BLaER1 treated with 17β-estradiol and CSF1 and Interleukin-3, amounts not matched to agents 10 nM and 100 nM (cell line): ENCODE results near the gene ACP4.
"Not testable (repeated sequence)": the region's sequence is repeated elsewhere in the genome, so short reads cannot be mapped to it uniquely, and the experiment has no call there.

Experiments
- H3K27ac ChIP-seq, 11 experiments: shearing (Covaris generic); formaldehyde crosslinking; 2 replicates each; pipeline ENCODE4 v1.8.1; 2022
- H3K27me3 ChIP-seq, 11 experiments: shearing (Covaris generic); formaldehyde crosslinking; 2 replicates each; pipeline ENCODE4 v1.8.1; 2022
- H3K36me3 ChIP-seq, 11 experiments: shearing (Covaris generic); formaldehyde crosslinking; 2 replicates each; pipeline ENCODE4 v1.8.1; 2022
- H3K4me1 ChIP-seq, 10 experiments: shearing (Covaris generic); formaldehyde crosslinking; 2 replicates each; pipeline ENCODE4 v1.8.1; 2022
- H3K4me2 ChIP-seq, 11 experiments: shearing (Covaris generic); formaldehyde crosslinking; 2 replicates each; pipeline ENCODE4 v1.8.1; 2022
- H3K4me3 ChIP-seq, 10 experiments: shearing (Covaris generic); formaldehyde crosslinking; 2 replicates each; pipeline ENCODE4 v1.8.1; 2022
- H3K9ac ChIP-seq, 11 experiments: shearing (Covaris generic); formaldehyde crosslinking; 2 replicates each; pipeline ENCODE4 v1.8.1; 2022
- H3K9me3 ChIP-seq, 11 experiments: shearing (Covaris generic); formaldehyde crosslinking; replicated peaks in 1 of 11; 2 replicates each; pipeline ENCODE4 v1.8.1; 2022
- H4K20me1 ChIP-seq, 11 experiments: shearing (Covaris generic); formaldehyde crosslinking; 2 replicates each; pipeline ENCODE4 v1.8.1; 2022
- Cebpa-rat ChIP-seq, 11 experiments: shearing (Covaris generic); IDR thresholded peaks; 2 replicates each; pipeline ENCODE4 v1.8.1; 2022

The ACP4 gene

DNA sequence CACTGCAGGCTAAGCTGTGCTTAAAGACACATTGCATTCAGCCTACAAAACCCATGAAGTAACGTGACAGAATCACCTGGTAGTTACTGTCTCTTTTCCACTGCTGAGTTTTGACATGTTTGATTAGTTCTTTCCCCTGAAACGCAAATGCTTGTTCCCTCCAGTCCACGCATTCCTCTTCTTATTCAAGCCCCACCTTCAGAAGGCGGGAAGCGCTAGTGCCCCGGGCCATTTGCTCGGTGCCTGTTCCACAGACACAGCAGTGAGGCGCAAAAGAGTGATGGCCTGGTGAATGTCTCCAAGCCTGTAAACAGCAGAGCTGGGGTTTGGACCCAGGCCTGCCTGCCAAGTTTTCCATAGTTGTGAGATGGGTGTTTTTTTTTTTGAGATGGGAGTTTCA, 10.9 kb downstream of the ACP4 start:
- peaks cover 0 to 78% (median 76%) of the 10 kb centered on the region in 11 experiments; a peak in 19 of 22 replicates for H4K20me1 ChIP-seq
- H3K36me3 ChIP-seq = peaks cover 53 to 76% (median 69%) of the 10 kb centered on the region in 11 experiments
- no peaks in the 10 kb centered on the region for H3K9me3 ChIP-seq
- peak overlapping the region in 1 of 10 experiments; percentile 42; a peak in 1 of 20 replicates for H3K4me3 ChIP-seq
- no peaks in the 10 kb centered on the region for H3K27me3 ChIP-seq
- peak overlapping the region in 9 of 11 experiments; percentile 1 to 42 (median 31); a peak in 8 of 22 replicates for H3K9ac ChIP-seq
- TF ChIP-seq Cebpa-rat (IDR thresholded peaks at IDR 0.05) = no peak
- H3K27ac ChIP-seq = no peak overlapping the region
- H3K4me2 ChIP-seq = peak overlapping the region in 8 of 11 experiments; percentile 8 to 96 (median 44); a peak in 12 of 22 replicates
- H3K4me1 ChIP-seq = peaks cover 26 to 77% (median 64%) of the 10 kb centered on the region in 10 experiments

DNA sequence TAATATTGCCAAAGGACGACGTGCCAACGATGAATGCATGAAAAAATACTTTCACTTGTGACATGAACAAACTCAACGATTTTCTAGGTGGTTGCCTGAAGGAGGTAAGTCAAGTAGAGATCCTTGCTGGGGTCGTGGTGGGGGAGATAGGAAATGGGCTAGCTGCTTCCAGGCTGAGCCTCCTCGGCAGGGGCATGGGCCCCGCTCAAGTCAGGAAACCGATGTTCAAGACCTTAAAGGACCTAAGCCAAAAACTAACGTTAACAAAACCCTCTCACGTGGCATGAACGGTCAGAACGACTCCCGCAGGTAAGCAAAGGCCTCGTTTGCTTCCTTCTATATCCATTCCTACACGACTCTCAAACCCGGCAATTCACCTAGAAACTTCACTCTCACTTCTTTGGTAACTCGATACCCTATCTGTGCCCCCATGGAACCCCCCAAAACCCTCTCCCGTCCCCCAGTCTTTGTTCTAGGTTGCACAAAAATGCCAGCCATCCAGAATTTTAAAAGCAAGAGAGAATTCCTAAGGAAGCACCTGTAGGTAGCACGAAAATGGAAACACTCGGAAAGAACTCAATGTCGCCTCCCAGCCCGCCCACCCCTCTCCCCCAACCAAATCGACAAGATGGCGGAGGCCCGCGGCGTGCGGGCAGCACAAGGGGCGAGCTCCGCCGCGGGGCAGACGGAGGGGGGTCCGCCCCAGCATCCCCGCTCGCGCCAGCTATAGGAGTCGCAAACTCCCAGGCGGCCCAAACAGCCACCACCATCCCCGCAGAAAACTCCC, 13.6 kb downstream of the ACP4 start:
- H3K9ac ChIP-seq = peak overlapping the region; percentile 93 to 100 (median 97)
- H3K27ac ChIP-seq = peak overlapping the region; percentile 94 to 100 (median 98)
- H3K4me2 ChIP-seq = peak overlapping the region; percentile 81 to 100 (median 96)
- peak overlapping the region; percentile 73 to 98 (median 90) for H3K4me3 ChIP-seq
- H3K36me3 ChIP-seq = peaks cover 31 to 48% (median 42%) of the 10 kb centered on the region in 11 experiments
- no peaks in the 10 kb centered on the region for H3K27me3 ChIP-seq
- no peak for TF ChIP-seq Cebpa-rat (IDR thresholded peaks at IDR 0.05)
- H4K20me1 ChIP-seq = peaks cover 0 to 51% (median 48%) of the 10 kb centered on the region in 11 experiments; a peak in 18 of 22 replicates
- H3K4me1 ChIP-seq = peaks cover 26 to 52% (median 45%) of the 10 kb centered on the region in 10 experiments
- H3K9me3 ChIP-seq = no peaks in the 10 kb centered on the region

DNA sequence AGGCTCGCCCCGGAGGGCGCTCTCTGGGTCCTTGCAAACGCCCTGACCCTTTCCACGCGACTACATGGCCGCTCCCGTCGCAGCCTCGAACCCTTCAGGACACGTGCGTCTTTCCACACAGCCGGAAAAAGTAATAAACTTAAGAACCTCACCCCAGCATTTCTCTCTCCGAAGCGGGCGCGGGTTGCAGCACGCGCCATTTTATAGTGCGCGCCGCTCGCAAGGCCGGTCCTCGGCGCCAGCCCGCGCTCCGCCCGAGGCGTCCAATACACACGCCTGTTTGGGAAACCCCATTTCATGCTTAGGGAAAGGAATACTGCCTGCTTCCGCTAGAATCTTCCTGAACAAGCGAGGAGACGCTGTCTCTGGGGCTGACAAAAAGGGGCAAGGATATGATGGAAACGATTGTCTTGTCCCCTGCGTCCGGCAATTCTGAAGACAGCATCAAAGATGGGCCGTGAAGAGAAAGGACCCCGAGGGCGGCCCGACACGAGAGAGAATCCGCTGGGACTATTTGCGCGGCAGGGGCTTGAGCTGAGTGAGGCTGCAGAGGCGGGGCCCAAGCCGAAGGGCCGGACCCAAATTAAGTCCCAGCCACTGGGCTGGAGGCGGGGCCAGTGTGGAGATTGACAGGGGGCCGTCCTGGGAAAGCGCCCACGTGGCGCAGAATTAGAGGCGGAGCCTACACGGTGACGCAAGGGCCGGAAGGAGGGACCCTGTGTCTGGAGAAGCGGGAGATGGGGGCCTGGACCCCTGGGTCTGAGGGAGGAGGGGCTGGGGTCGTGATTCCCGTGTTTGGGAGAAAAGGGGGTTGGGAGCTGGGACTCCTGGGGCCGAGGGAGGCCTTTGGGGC, 14.4 kb downstream of the ACP4 start:
- peak overlapping the region; percentile 94 to 100 (median 98) for H3K27ac ChIP-seq
- H3K27me3 ChIP-seq = no peaks in the 10 kb centered on the region
- H3K4me3 ChIP-seq = peak overlapping the region; percentile 73 to 98 (median 90)
- peak overlapping the region; percentile 63 to 100 (median 77) for H3K4me2 ChIP-seq
- peak overlapping the region; percentile 93 to 100 (median 97) for H3K9ac ChIP-seq
- peaks cover 26 to 47% (median 39%) of the 10 kb centered on the region in 10 experiments for H3K4me1 ChIP-seq
- peak in 4 of 11 experiments; percentile 16 to 57 (median 42); a peak in 5 of 22 replicates for TF ChIP-seq Cebpa-rat (IDR thresholded peaks at IDR 0.05)
- H4K20me1 ChIP-seq = peaks cover 0 to 43% (median 40%) of the 10 kb centered on the region in 11 experiments; a peak in 18 of 22 replicates
- no peaks in the 10 kb centered on the region for H3K9me3 ChIP-seq
- H3K36me3 ChIP-seq = peaks cover 24 to 40% (median 34%) of the 10 kb centered on the region in 11 experiments

DNA sequence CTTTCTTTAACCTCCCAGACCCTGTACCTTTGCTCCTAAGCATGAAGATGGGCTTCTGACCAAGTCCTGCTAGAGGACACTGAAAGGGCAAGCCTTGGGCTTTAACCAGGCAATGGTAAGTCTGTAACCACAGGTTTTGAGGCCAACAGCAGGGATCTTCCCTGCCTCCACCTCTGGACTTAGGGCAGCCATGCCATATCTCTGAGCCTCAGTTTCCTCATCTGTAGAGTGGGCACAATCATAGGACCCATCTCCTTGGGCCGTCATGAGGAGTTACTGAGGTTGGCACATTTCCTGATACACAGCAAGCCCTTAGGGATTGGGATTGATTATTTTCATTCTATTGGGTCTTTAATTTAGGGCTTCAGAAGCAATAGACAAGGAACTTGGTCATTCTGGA, 18.6 kb downstream of the ACP4 start:
- H3K4me2 ChIP-seq = no peak overlapping the region
- no peak for TF ChIP-seq Cebpa-rat (IDR thresholded peaks at IDR 0.05)

DNA sequence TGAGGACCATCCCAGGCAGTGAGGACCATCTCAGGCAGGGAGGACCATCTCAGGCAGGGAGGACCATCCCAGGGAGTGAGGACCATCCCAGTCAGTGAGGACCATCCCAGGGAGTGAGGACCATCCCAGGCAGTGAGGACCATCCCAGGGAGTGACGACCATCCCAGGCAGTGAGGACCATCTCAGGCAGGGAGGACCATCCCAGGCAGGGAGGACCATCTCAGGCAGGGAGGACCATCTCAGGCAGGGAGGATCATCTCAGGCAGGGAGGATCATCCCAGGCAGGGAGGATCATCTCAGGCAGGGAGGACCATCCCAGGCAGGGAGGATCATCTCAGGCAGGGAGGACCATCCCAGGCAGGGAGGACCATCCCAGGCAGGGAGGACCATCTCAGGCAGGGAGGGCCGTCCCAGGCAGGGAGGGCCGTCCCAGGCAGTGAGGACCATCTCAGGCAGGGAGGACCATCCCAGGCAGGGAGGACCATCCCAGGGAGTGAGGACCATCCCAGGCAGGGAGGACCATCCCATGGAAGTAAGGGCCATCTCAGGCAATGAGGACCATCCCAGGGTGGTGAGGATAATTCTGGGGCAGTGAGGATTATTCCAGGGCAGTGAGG, 21.5 kb downstream of the ACP4 start:
- H3K9me3 ChIP-seq, H3K9ac ChIP-seq, H3K4me1 ChIP-seq, H3K27me3 ChIP-seq, H3K4me2 ChIP-seq, H4K20me1 ChIP-seq, H3K4me3 ChIP-seq, H3K27ac ChIP-seq, H3K36me3 ChIP-seq: not testable (repeated sequence)

More for the DNA sequence above, 18.6 kb downstream of the ACP4 start:
- Histone ChIP-seq H3K4me1 (peaks cover 6 to 9% (median 8%) of the 10 kb centered on the region in 10 experiments; a peak in 15 of 20 replicates), H3K9ac (no peak overlapping the region), H3K9me3 (no peaks in the 10 kb centered on the region), H3K27me3 (no peaks in the 10 kb centered on the region), H3K36me3 (no peaks in the 10 kb centered on the region), H3K4me3 (no peak overlapping the region), H3K27ac (no peak overlapping the region), H4K20me1 (peaks cover 0 to under 1% (median 0%) of the 10 kb centered on the region in 11 experiments; a peak in 5 of 22 replicates)

DNA sequence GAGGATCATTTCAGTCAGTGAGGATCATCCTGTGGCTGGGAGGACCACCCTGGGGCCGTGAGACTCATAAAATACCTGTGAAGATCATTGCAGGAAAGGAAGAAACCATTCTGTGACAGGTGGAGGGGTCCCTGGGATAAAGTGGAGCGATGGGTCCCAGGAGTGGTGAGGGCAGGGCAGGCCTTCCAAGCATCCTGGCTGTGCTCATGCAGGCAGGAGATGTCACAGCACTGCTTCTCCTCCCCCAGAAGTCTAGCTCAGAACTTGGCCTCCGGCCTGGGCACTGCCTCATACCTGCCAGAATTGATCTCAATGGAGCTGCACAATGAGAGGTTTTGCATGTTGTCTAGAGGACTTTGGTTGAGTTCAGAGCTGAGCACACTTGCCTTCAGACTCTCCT, 22.3 kb downstream of the ACP4 start:
- H3K9me3 ChIP-seq = peaks cover 0 to 5% (median 0%) of the 10 kb centered on the region in 11 experiments; a peak in 1 of 22 replicates
- H3K36me3 ChIP-seq = no peaks in the 10 kb centered on the region
- H3K27ac ChIP-seq = no peak overlapping the region
- H4K20me1 ChIP-seq = no peaks in the 10 kb centered on the region
- no peak for TF ChIP-seq Cebpa-rat (IDR thresholded peaks at IDR 0.05)
- peaks cover 0 to 6% (median 6%) of the 10 kb centered on the region in 10 experiments; a peak in 18 of 20 replicates for H3K4me1 ChIP-seq
- H3K4me3 ChIP-seq = no peak overlapping the region
- H3K27me3 ChIP-seq = no peaks in the 10 kb centered on the region
- no peak overlapping the region for H3K4me2 ChIP-seq
- no peak overlapping the region for H3K9ac ChIP-seq

DNA sequence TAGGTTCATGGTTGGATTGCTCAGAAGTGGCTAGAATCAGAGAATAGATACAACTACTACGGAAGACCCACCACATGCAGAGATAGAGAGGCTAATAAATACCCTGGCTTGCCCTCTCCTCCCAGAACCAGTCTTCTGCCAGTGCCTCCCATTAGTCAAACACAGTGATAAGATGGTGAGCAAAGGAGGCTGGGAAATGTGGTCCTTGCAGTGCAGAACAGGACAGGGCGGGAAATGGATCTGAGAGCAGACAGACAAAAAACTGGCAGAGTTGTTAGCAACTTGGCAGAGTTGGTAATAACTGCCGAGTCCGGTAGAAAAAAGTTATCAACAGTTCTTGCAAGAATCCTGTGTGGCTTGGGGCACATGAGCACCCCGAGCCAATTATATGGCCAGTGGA, 24.7 kb downstream of the ACP4 start:
- H3K4me2 ChIP-seq = no peak overlapping the region
- H3K36me3 ChIP-seq = no peaks in the 10 kb centered on the region
- TF ChIP-seq Cebpa-rat (IDR thresholded peaks at IDR 0.05) = no peak
- no peak overlapping the region for H3K4me3 ChIP-seq
- H3K9ac ChIP-seq = no peak overlapping the region
- no peaks in the 10 kb centered on the region for H3K27me3 ChIP-seq
- peaks cover 0 to 5% (median 0%) of the 10 kb centered on the region in 11 experiments; a peak in 1 of 22 replicates for H3K9me3 ChIP-seq
- H3K27ac ChIP-seq = no peak overlapping the region
- H4K20me1 ChIP-seq = no peaks in the 10 kb centered on the region
- H3K4me1 ChIP-seq = peaks cover 20 to 30% (median 30%) of the 10 kb centered on the region in 10 experiments

DNA sequence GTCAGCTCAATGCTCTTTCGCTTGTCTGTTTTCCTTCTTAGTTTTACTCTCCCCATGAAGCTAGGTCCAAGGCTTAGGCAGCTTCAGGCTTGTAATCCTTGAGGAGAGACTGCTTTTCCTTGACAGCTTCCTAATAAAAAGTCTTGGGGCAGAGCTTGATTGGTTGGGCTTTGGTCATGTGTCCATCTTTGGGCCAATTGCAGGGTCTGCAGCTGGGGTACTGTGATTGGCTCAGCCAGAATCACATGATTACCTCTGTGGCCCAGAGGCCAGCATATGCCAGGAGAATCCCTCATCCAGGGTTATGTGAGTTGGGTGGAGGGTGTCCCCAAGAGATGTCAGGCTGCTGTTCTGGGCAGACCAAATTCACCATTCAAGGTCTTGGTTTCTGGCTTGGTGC, 25.2 kb downstream of the ACP4 start:
- no peak overlapping the region for H3K27ac ChIP-seq
- no peaks in the 10 kb centered on the region for H3K27me3 ChIP-seq
- H4K20me1 ChIP-seq = no peaks in the 10 kb centered on the region
- TF ChIP-seq Cebpa-rat (IDR thresholded peaks at IDR 0.05) = no peak
- H3K4me2 ChIP-seq = no peak overlapping the region
- H3K36me3 ChIP-seq = no peaks in the 10 kb centered on the region
- H3K4me3 ChIP-seq = no peak overlapping the region
- H3K9ac ChIP-seq = no peak overlapping the region
- H3K4me1 ChIP-seq = peaks cover 25 to 36% (median 35%) of the 10 kb centered on the region in 10 experiments
- H3K9me3 ChIP-seq = peaks cover 0 to 5% (median 0%) of the 10 kb centered on the region in 11 experiments; a peak in 1 of 22 replicates
